IPS DF 19.7 (cell line): Measurements from ENCODE around the gene NACA2.
"Not testable (repeated sequence)": the region's sequence is repeated elsewhere in the genome, so short reads cannot be mapped to it uniquely, and the experiment has no call there.

Source experiments
- DNase-seq: peaks from one replicate; pipeline ENCODE4 v3.0.0-alpha.2; 2013; ENCODE audit warnings: low read depth, low spot score

Gene NACA2

DNA sequence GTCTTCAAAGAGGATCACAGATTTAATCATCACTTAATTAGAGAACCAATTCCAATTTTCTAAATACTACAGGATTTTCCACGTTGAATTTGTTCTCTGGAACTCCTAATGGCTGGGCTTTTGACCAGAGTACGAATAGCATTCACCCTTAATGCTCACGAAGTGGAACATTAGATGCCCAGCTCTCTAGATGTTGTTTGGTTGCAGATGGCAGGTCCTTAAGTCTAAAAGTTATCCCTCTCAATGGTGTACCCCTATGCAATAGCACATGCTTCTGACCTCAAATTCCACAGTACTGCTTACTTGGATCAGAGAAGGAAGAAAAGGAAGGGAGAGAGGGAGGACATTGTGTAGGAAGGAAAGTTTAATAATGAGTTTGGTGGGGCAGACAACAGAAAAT, 8.6 kb upstream of the NACA2 start:
- no peak for DNase-seq

DNA sequence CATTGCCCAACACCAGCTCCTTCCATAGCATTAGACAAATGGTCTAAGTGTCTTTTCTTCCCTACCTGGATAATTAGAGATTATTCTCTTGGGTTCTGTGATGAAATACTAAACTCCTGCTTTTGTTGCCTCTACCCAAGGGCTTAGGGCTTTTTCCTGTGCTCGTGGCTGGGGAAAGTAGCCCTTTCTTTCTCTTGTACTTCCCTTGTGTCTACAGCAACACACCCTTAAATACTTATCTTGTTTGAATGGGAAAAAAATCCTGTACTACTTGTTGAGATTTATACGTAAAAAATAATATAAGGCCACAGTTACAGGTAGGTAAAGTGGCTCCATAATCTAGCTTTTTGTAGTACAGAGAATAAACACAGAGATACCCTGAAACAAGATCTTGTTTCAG, 7.0 kb upstream of the NACA2 start:
- DNase-seq: no peak

- DNase-seq: no peak
Measured at GRCh38 chr17:61597607-61598006, 6.6 kb upstream of the NACA2 start.

- DNase-seq: no peak
Measured at GRCh38 chr17:61595418-61596186, 4.6 kb upstream of the NACA2 start.

DNA sequence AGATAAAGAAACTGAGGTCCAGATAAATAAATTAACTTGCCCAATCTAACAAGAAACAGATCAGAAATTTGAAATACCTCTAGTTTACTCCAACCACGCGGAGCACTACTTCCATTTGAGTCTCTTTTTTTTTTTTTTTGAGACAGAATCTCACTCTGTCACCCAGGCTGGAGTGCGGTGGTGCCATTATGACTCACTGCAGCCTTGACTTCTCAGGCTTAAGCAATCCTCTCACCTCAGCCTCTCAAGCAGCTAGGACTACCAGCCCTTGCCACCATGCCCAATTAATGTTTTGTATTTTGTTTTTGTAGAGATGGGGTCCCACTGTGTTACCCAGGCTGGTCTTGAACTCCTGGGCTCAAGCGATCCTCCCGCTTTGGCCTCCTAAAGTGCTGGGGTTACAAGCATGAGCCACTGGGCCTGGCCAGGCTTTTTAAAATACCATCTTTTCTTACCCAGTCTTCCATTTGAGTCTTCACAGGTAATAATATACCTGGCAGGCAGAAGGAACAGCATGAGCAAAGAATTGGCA, 3.3 kb upstream of the NACA2 start:
- no peak for DNase-seq

DNA sequence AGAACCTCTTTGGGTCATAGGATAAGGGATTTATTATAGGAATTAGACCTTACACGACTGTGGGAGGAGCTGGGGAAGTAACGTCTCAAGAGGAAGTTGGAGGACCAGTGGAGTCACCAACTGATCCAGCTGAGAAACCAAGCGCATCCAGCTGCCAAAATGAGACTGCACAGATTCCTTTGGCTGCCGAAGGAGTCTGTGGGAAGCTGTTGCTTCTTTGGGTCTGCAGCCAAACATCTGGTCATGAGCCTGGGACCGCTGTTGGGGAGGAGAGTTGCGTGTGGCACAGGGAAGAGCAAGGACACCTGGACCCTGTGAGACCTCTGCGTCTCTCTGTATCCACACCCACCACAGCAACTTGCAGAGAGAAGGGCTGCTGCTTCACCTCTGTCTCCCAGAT, 2.4 kb upstream of the NACA2 start:
- DNase-seq: no peak

- DNase-seq: no peak
Measured at GRCh38 chr17:61591930-61592329, 911 bp upstream of the NACA2 start.

DNA sequence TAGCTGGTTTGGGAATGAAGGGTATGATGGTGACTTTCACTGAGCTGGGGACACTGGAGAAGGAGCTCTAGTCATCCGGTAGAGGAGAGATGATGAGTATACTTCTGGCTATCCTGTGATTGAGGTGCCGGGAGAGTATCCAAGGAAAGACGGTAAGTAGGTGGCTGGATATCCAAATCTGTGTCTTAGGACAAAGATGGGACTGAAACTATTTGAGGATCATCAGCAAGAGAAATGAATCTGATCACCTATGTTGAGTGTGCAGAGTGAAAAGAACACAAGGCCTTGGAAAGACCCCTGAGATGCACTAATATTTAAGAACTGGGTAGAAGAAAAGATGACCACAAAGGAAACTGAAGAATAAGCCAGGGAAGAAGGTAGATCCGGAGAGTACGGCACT, 1.0 kb downstream of the NACA2 start:
- DNase-seq: no peak

- DNase-seq: no peak
Measured at GRCh38 chr17:61587807-61588660, 3.0 kb downstream of the NACA2 start.

- no peak for DNase-seq
Measured at GRCh38 chr17:61587242-61587641, 3.8 kb downstream of the NACA2 start.

DNA sequence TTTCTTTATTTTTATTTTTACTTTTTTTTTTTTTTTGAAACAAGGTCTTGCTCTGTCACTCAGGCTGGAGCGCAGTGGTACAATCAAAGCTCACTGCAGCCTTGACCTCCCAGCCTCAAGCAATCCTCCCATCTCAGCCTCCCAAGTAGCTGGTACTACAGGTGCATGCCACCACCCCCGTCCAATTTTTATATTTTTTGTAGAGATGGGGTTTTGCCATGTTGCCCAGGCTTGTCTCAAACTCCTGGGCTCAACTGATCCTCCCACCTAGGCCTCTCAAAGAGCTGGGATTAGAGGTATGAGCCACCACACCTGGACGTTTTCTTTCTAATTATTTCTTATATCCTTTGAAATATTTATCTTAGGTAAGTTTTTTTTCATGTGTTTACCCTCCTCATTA, 4.4 kb downstream of the NACA2 start:
- DNase-seq: not testable (repeated sequence)

- no peak for DNase-seq
Measured at GRCh38 chr17:61586031-61586566, 4.9 kb downstream of the NACA2 start.

DNA sequence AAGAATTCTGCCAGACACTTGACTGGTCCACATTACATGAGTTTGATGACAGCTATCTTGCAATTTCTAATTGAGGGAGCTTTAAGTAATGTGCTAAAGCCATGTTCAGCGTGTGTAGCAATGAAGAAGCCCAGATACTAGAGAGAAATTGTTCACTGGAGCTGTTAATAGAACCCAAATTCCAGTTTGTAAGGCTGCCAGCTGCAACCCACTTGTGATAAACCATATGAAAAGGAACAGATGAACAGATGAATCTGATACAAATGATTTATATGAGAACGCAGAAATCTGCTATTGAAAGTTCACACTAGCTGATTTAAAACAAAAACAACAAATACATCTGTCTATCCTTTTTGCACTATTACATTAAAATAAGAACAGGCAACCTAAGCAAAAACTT, 6.2 kb downstream of the NACA2 start:
- no peak for DNase-seq

DNA sequence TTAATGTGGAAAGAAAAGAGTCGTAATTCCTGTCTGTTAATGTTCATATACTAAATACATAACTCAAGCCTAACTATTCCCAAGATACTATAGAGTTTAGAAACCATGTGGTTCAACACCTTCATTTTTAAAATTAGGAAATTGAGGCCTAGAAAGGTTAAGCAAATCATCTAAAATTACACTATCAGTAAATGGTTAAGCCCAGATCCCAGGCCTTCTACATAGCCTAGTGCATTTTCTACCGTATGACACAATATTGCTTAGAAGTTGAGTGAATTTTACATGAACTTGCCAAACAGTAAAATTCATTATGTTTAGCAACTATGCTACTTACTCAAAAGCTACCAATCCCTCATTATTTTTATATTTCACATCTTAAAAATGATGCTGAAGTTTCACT, 6.8 kb downstream of the NACA2 start:
- no peak for DNase-seq

DNA sequence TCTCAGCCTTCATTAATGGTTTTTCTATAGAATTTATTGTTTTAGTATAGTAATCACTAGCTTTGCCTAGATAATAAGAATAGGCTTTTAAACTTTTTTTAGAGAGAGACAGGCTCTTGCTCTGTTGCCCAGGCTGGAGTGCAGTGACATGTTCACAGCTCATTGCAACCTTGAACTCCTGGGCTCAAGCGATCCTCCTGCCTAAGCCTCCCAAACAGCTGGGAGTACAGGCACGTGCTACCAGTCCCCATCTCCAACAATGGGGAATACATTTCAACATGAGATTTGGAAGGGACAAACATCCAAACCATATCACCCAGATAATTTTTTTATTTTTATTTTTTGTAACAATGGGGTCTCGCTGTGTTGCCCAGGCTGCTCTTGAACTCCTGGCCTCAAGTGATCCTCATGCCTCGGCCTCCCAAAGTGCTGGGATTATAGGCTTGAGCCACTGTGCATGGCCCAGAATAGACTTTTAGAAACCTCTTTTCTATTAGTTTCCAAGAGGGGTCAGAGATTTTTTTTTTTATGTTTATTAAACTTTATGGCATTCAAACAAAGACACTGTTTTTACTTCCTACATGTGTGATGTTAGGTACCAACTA, 7.3 kb downstream of the NACA2 start:
- DNase-seq: no peak

DNA sequence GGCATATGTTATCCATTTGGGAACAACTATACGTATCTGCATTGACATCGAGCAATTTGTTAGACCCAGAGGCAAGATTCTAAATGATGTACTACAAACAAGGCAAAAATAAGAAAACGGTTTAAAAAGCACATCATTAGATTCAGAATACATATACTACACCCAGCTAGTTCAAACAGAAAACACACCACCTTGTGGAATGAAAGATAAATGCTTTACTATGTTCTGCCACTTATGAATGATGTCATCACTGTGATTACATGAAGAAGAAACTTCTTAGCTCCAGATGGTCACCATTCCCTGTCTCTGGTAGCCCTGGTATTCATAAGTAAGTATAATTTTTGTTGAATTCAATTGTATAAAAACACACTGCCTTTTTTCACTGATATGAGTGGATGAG, 7.8 kb downstream of the NACA2 start:
- DNase-seq: no peak

- DNase-seq: no peak
Measured at GRCh38 chr17:61582593-61582992, 8.4 kb downstream of the NACA2 start.

DNA sequence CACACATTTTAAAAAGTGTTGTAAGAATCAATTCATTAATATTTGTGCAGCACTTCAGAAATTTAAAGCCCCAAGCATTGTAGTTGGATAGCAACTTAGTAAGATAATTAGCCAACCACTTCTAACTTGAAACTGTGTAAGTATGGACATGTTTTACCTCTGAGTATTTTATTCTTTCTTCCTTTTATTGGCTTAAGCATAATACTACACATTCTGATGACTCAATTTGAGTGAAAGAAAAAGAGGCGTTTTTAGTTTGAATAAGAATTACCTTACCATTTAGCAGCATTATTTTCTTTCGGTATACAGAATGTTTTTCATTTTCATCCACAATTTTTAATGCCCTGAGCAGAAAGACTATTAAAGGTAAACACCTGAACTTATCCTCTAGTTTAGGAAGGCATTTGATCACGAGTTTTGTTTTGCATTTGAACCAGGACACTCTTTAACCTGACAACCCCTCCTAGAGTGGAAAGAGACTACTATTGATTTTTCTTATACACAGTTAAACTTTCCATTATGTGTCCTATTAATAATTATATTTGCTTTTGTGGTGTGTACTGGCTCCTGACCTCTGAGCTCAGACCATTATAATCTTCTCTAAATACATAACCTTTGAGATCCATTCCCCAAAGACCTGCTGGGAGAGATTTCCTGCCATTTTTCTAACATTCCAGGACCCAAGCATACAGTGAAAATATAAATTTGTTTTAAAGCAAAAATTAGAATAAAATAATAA, 9.2 kb downstream of the NACA2 start:
- no peak for DNase-seq

DNA sequence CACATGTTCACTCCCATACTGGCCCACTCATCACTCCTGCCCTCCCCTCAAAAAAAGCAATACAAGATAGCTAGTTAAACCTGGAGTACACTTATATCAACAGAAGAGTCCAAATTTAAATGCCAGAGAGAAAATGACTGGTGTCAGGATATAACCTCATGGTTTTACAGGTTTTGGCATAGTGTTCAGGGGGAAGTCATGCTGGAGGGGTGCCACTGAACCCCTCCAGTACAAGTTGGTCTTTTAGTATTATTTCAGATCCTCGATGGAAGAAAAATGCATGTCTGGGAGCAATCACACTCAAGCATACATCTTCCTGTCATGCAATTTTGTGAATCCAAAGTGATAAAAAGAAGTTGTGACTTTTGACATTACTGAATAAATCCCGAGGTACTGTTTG, 10.5 kb downstream of the NACA2 start:
- DNase-seq: no peak

DNA sequence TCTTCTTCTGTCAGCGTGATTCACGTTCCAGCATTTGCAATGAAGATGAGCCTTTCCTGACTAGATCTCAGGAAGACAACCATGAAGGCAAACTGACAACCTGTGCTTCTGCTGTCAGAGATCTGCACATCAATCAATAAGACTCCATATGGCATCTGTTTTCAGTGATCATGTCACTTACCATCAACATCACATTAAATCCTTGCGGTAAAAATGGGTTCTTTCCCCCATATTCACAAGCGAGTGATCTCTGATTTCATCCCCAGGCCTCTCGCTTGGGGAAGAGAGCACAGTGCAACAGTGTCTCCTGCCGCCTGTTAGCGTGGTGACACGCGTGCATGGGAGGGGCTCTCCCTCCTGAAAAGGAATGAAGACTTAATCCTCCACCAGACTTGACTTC, 11.1 kb downstream of the NACA2 start:
- DNase-seq: no peak

- no peak for DNase-seq
Measured at GRCh38 chr17:61579347-61579746, 11.7 kb downstream of the NACA2 start.
